ENCODE measurements around the gene APOBEC3A. TPM values are rescaled to one million over a fixed set of nuclear protein-coding genes. Genes with fewer than 3 reads are reported as not detected.

APOBEC3A gene
- total RNA-seq, 4 donors from 2014 or later = 2.7 to 3.0 TPM; not detected in 2

GRCh38 chr22:39010946-39011345 lies 53.5 kb downstream of the APOBEC3A start:
- Histone ChIP-seq H3K9me3 (no peaks in the 10 kb centered on the region), H3K27me3 (no peaks in the 10 kb centered on the region), H3K36me3 (no peaks in the 10 kb centered on the region), H3K27ac (no peak overlapping the region), H3K4me3 (no peak overlapping the region), H3K4me1 (peaks cover 4 to 21% (median 14%) of the 10 kb centered on the region in 4 donors)
- 75% methylated on average over 15 of the region's 15 CpGs; no CpG with 5 or more reads in 1 of the 2 donors for WGBS, 2 donors (ENCODE audit: low coverage in 1 of 2)
- DNase-seq = no peak
- intact Hi-C loops (cut with DNase I; ENCODE audit: low total_unique reads) = no loop called here
- TF ChIP-seq CTCF (IDR thresholded peaks at IDR 0.05) (no peak), EP300 (IDR thresholded peaks at IDR 0.05; ENCODE audit: low read depth) (no peak), POLR2A (IDR thresholded peaks at IDR 0.05) (no peak), POLR2AphosphoS5 (IDR thresholded peaks at IDR 0.05) (no peak)
- in situ Hi-C loops (cut with MboI; ENCODE audit: low pct_ligation_motif_present in 1 of 4, low pct_unique_long_range_greater_than_20kb in 1 of 4, low sequenced_read_pairs in 3 of 4) = loop anchor here in 2 of 4 donors (25.0 kb wide), 2 partner anchors 101 to 301 kb away; partner anchors contain the start of gene RPL3 (in 2 of the 2)

Other genes starting within 250 kb of the APOBEC3A start
- gene SUN2, start 201.6 kb upstream of the APOBEC3A start, total RNA-seq = 100 to 1,000 TPM; 168 to 523 (median 216) TPM
- gene DNAL4, start 163.5 kb upstream of the APOBEC3A start, total RNA-seq = 10 to 100 TPM; 13.8 to 39.0 (median 19.3) TPM
- gene NPTXR, start 113.6 kb upstream of the APOBEC3A start, total RNA-seq = 10 to 100 TPM in 1 of 4 donors, 1 to 10 TPM in 2, under 1 TPM in 1; 0.75 to 27.9 (median 1.8) TPM
- 10 to 100 TPM; 14.5 to 42.6 (median 22.1) TPM for gene CBX6, start 85.4 kb upstream of the APOBEC3A start, total RNA-seq
- gene APOBEC3B, start 24.7 kb downstream of the APOBEC3A start, total RNA-seq = 10 to 100 TPM in 2 of 4 donors, 1 to 10 TPM in 1, not detected in 1; 7.8 to 15.3 (median 10.9) TPM
- 1 to 10 TPM; 1.2 to 9.1 (median 7.5) TPM for gene APOBEC3C, start 56.6 kb downstream of the APOBEC3A start, total RNA-seq
- gene APOBEC3D, start 63.5 kb downstream of the APOBEC3A start, total RNA-seq = 1 to 10 TPM; 2.0 to 6.4 (median 4.2) TPM
- 1 to 10 TPM in 3 of 4 donors, not detected in 1; 2.6 to 6.8 (median 4.8) TPM for gene APOBEC3F, start 83.3 kb downstream of the APOBEC3A start, total RNA-seq
- 10 to 100 TPM in 1 of 4 donors, 1 to 10 TPM in 2, not detected in 1; 7.1 to 11.6 (median 9.4) TPM for gene APOBEC3G, start 119.7 kb downstream of the APOBEC3A start, total RNA-seq
- gene APOBEC3H, start 139.6 kb downstream of the APOBEC3A start, total RNA-seq = 1 to 10 TPM in 1 of 4 donors, under 1 TPM in 1, not detected in 2; 0.41 to 2.1 TPM
- 100 to 1,000 TPM in 1 of 4 donors, 10 to 100 TPM in 3; 15.3 to 129 (median 58.4) TPM for gene CBX7, start 195.1 kb downstream of the APOBEC3A start, total RNA-seq